Astrocyte (in vitro differentiated cells and primary cell): ENCODE data around the gene GHRL.

Source experiments
- CTCF ChIP-seq: IDR thresholded peaks from 2 replicates; pipeline ENCODE4 v1.5.1; 2011; ENCODE audit warnings: low read depth, mild to moderate bottlenecking, inconsistent platforms, low read length, moderate library complexity; ENCODE audit not compliant: insufficient read depth
- EZH2 ChIP-seq: IDR thresholded peaks from 2 replicates; pipeline ENCODE4 v1.6.1; 2012; ENCODE audit warnings: mild to moderate bottlenecking, low read length, inconsistent platforms; ENCODE audit not compliant: insufficient read depth

- no peak for TF ChIP-seq CTCF
- no peak for TF ChIP-seq EZH2
These were observed 7.2 kb downstream of the GHRL start for GRCh38 chr3:10285272-10286132.
